Measurements from ENCODE around the gene UGT1A4.

The UGT1A4 gene

DNA sequence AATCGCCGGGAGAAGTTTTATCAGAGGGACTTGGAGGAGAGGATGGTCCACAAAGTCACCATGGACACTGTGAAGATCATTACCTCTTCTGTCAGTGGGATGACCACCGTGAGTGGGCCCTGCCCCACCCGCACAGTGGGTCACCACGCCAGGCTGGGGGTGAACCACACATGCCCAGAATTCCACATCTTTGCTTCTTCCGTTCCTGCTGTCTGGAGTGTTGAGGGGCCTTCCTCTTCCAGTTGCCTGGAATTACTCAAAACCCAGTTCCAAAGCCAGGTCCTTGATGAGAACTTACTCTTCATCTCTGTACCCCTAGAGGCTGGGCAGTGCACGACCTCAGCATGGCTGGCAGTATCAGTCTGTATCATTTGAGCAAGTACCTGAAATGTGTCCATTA, 81.7 kb downstream of the UGT1A4 start:
- Histone ChIP-seq H3K36me3 (ENCODE audit: control insufficient read depth, insufficient read depth, low read length) (no peaks in the 10 kb centered on the region), H3K4me3 (ENCODE audit: low read length) (no peak overlapping the region), H3K4me1 (ENCODE audit: control insufficient read depth, insufficient read depth, low read length) (no peaks in the 10 kb centered on the region), H3K27me3 (ENCODE audit: control insufficient read depth, insufficient read depth, low read length) (no peaks in the 10 kb centered on the region), H3K9ac (ENCODE audit: low read length) (no peak overlapping the region), H3K27ac (ENCODE audit: low read depth, low read length) (no peak overlapping the region)

DNA sequence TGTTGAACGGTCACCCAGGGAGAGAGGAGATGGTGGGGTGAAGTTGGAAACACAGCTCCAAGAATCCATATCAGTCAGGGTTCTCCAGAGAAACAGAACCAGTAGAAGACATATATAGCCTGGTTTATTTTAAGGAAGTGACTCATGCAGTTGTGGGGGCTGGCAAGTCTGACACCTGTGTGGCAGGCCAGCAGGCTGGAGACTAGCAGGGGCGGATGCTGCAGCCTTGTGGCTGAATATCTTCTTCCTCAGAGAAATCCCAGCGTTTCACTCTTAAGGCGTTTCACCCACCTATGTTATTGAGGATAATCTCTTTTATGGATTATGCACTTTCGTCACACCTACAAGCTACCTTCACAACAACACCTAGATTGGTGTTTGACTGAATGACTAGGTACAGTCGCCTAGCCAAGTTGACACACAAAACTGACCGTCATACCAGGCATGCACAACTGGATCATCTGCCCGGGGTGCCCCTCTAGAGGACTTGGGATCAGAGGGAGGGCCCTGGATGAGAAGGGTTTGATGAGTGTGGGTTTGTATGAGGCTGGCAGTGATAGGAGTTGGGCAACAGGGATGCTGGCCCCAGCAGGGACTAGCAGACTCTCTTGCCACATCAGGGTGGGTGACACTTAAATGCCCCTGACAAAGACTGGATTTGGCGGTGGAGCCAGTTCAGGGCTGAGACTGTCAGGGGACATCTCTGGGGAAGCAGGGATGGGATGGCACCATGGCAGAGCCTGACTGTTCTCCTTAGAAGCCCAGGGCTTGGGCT, 83.0 kb downstream of the UGT1A4 start:
- no peak overlapping the region for H3K9ac ChIP-seq (ENCODE audit: low read length)
- no peaks in the 10 kb centered on the region for H3K4me1 ChIP-seq (ENCODE audit: control insufficient read depth, insufficient read depth, low read length)
- H3K27ac ChIP-seq (ENCODE audit: low read depth, low read length), result no peak overlapping the region
- H3K4me3 ChIP-seq (ENCODE audit: low read length), result no peak overlapping the region
- H3K27me3 ChIP-seq (ENCODE audit: control insufficient read depth, insufficient read depth, low read length), result no peaks in the 10 kb centered on the region
- H3K36me3 ChIP-seq (ENCODE audit: control insufficient read depth, insufficient read depth, low read length), result no peaks in the 10 kb centered on the region

DNA sequence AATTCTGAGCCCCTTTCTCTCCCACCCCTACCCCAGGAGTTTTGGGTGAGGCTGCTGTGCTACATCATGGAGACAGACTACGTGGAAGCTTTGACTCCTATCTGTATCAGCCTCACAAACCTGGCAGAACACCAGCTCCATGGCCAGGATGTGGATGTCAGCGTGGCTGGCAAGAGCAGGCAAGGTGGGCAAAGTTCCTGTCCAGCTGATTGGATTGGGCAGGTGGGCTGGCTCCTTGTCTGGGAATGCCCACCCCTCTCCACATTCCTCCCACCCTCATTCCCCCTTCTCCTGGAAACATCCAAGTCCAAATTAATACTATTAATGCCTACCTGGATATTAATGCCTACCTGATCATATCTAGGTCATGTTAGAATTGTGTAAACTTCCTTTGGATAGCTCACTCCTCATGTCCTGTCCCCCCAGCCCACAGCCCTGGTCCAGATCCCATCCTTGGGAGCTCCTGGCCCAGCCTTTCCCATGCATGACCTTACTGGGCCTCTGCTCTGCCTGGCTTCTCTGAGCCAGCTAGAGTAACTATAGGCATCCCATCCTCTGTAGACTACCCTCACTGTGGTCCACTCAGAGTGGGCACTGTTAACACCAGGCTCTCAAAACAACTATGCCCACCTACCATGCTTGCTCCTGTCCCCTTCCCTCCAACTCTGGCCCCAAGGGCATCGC, 83.7 kb downstream of the UGT1A4 start:
- Histone ChIP-seq H3K9ac (ENCODE audit: low read length) (no peak overlapping the region), H3K27ac (ENCODE audit: low read depth, low read length) (no peak overlapping the region), H3K4me1 (ENCODE audit: control insufficient read depth, insufficient read depth, low read length) (no peaks in the 10 kb centered on the region), H3K27me3 (ENCODE audit: control insufficient read depth, insufficient read depth, low read length) (no peaks in the 10 kb centered on the region), H3K36me3 (ENCODE audit: control insufficient read depth, insufficient read depth, low read length) (no peaks in the 10 kb centered on the region), H3K4me3 (ENCODE audit: low read length) (no peak overlapping the region)

DNA sequence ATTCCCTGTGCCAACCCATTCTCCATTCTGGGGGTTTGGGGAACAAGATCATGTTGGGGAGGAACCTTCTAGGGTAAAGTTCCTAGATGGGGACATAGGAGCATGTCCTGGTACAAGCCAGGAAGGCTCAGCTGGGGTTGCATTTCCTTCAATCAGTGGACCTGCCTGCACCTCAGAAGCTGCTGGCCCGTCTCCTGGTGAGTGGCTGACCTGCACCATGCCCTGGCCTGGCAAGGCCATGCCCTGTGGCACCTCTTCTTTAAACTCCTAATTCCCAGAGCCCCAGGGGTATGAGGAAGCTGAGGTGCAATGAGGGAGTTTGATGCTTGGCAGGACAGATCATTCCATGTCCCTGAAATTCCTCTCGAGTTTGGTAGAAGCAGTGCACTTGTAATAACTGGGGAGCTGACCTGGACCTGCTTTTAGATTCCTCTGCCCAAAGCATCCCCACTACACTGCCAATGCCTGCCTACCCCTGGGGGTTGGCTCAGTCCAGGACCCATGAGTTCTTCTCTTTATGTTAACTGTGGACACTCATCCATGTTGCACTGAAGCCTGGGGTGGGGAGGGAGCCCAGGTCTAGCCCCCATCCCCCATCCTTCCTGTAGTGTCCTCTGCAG, 84.9 kb downstream of the UGT1A4 start:
- no peak overlapping the region for H3K27ac ChIP-seq (ENCODE audit: low read depth, low read length)

DNA sequence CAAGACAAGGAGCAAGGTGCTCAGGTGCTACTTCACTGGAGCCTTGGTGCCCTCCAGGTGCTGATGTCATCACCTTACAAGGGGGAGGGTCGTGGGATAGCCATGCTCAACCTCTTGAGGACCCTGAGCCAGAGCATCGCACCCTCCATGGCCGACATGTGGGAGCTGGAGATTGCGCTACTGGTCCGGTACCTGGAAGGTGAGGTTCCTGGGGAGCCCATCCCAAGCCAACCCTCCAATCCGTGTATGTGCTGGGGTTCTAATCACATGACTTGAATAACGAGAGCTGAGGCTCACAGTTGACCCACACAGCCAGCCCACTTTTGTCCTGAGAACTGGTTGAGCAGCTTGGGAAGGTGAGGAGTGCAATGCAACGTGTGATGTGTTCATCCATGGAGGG, 85.5 kb downstream of the UGT1A4 start:
- Histone ChIP-seq H3K27me3 (ENCODE audit: control insufficient read depth, insufficient read depth, low read length) (no peaks in the 10 kb centered on the region), H3K9ac (ENCODE audit: low read length) (no peak overlapping the region), H3K27ac (ENCODE audit: low read depth, low read length) (no peak overlapping the region), H3K4me1 (ENCODE audit: control insufficient read depth, insufficient read depth, low read length) (no peaks in the 10 kb centered on the region), H3K4me3 (ENCODE audit: low read length) (no peak overlapping the region), H3K36me3 (ENCODE audit: control insufficient read depth, insufficient read depth, low read length) (no peaks in the 10 kb centered on the region)

More for the DNA sequence above, 84.9 kb downstream of the UGT1A4 start:
- no peak overlapping the region for H3K9ac ChIP-seq (ENCODE audit: low read length)
- no peaks in the 10 kb centered on the region for H3K4me1 ChIP-seq (ENCODE audit: control insufficient read depth, insufficient read depth, low read length)
- H3K4me3 ChIP-seq (ENCODE audit: low read length), result no peak overlapping the region
- H3K27me3 ChIP-seq (ENCODE audit: control insufficient read depth, insufficient read depth, low read length), result no peaks in the 10 kb centered on the region
- H3K36me3 ChIP-seq (ENCODE audit: control insufficient read depth, insufficient read depth, low read length), result no peaks in the 10 kb centered on the region

DNA sequence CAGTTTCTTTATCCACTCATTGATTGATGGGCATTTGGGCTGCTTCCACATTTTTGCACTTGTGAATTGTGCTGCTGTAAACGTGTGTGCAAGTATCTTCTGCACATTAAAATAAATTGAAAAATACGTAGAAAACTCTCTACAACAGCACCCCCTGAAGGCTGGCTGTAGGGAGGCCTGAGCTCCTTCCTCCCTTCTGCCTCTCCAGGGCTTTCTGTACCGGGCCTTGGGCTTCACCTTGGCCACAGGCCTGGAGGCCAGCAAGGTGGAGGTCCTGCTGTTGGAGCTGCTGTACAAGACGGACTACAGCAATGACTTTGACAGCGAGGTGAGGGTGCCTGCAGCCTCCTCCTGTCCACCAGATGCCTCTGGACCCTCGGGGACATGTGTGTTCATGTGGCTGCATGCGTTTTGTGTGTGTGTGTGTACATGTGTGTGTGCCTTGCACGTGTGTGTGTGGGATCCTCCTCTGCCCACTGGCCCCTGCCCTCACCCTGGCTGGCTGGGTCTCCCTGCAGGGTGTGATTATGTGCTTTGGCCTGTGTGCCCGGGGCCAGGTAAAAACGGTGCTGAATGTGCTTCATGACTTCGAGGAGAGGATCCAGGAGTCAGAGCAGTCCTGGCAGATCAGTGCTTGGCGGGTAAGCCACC, 88.8 kb downstream of the UGT1A4 start:
- Histone ChIP-seq H3K4me3 (ENCODE audit: low read length) (no peak overlapping the region), H3K27me3 (ENCODE audit: control insufficient read depth, insufficient read depth, low read length) (no peaks in the 10 kb centered on the region), H3K36me3 (ENCODE audit: control insufficient read depth, insufficient read depth, low read length) (no peaks in the 10 kb centered on the region), H3K9ac (ENCODE audit: low read length) (no peak overlapping the region), H3K27ac (ENCODE audit: low read depth, low read length) (no peak overlapping the region), H3K4me1 (ENCODE audit: control insufficient read depth, insufficient read depth, low read length) (no peaks in the 10 kb centered on the region)

DNA sequence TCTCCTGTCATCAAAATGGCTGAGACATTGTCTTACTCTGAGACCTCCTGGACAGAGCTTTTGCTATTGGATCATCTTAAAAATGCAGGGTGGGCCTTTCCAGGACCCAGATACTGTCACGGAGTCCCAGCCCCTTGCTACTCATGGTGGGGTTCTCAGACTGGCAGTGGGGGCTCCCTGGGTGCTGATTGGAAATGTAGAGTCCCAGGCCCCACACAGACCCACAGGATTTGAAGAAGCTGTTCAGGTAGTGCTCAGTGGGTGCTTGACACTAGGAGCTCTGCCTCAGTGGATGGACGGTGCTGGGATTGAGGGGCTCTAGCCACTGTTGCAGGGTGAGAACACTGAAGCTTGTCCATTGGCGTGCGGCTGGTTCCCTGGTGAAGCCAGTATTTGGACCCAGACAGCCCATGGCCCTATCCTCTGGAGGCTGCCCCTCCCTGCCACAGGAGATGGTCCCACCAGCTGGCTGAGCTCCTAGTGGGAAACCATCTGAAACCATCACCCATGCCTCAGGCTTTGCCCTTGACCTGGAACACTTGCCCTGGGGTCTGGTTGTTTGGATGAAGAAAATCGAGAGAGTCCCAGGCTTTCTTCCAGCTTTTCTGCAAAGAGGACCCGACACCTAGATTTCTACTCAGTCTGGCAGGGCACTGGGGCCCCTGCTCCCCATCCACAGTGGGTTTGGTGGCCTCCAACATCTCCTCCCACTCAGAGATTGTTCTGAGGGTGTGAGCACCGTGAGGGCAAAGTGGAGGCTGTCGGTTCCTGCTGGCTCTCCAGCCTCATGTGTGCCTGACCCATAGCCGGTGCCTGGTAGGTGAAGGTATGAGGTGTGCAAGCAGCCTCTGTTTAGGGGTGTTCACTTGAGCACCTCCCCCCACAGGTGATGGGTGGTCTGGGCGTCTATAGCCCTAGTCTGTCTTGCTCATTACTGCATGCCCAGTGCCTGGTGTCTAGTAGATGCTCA, 89.7 kb downstream of the UGT1A4 start:
- H3K27me3 ChIP-seq (ENCODE audit: control insufficient read depth, insufficient read depth, low read length), result no peaks in the 10 kb centered on the region
- H3K36me3 ChIP-seq (ENCODE audit: control insufficient read depth, insufficient read depth, low read length), result no peaks in the 10 kb centered on the region
- H3K4me1 ChIP-seq (ENCODE audit: control insufficient read depth, insufficient read depth, low read length), result no peaks in the 10 kb centered on the region
- H3K9ac ChIP-seq (ENCODE audit: low read length), result no peak overlapping the region
- no peak overlapping the region for H3K27ac ChIP-seq (ENCODE audit: low read depth, low read length)
- H3K4me3 ChIP-seq (ENCODE audit: low read length), result no peak overlapping the region

DNA sequence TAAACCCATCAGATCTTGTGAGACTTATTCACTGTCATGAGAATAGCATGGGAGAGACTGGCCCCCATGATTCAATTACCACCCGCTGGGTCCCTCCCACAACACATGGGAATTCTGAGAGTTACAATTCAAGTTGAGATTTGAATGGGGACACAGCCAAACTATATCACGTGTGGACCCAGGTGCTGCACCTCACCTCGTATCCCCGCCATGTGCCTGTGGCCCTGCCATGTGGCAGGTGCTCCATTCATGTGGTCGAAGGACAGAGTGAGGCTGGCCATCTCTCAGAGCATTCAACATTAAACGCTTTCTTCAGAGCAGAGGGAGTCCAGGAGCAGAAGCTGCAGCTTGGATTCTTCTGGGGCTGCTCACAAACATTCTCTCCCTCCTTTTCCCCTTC, 91.8 kb downstream of the UGT1A4 start:
- H3K4me3 ChIP-seq (ENCODE audit: low read length), result no peak overlapping the region
- no peaks in the 10 kb centered on the region for H3K4me1 ChIP-seq (ENCODE audit: control insufficient read depth, insufficient read depth, low read length)
- no peak overlapping the region for H3K27ac ChIP-seq (ENCODE audit: low read depth, low read length)
- H3K27me3 ChIP-seq (ENCODE audit: control insufficient read depth, insufficient read depth, low read length), result no peaks in the 10 kb centered on the region
- H3K36me3 ChIP-seq (ENCODE audit: control insufficient read depth, insufficient read depth, low read length), result no peaks in the 10 kb centered on the region
- no peak overlapping the region for H3K9ac ChIP-seq (ENCODE audit: low read length)

DNA sequence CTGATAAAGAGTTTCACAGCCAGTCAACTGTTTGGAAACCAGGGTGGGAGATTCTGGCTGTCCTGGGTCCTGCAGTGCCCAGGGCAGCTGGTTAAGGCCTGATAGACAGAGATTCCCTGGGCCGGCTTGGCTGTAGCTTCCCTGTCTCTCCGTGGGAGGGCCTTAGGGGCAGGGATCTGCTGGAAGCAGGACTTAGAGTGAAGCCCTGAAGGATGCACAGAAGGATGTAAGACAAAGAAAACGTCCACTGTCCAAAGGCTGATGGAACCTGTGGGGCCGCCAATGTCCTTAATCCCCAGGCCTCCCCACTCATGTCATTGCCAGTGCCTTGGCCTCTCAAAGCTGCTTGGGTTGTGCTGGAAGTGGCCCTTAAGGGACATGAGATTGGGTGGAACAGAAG, 92.6 kb downstream of the UGT1A4 start:
- H3K4me3 ChIP-seq (ENCODE audit: low read length), result no peak overlapping the region
- no peaks in the 10 kb centered on the region for H3K36me3 ChIP-seq (ENCODE audit: control insufficient read depth, insufficient read depth, low read length)
- H3K4me1 ChIP-seq (ENCODE audit: control insufficient read depth, insufficient read depth, low read length), result no peaks in the 10 kb centered on the region
- no peaks in the 10 kb centered on the region for H3K27me3 ChIP-seq (ENCODE audit: control insufficient read depth, insufficient read depth, low read length)
- H3K9ac ChIP-seq (ENCODE audit: low read length), result no peak overlapping the region
- H3K27ac ChIP-seq (ENCODE audit: low read depth, low read length), result no peak overlapping the region

DNA sequence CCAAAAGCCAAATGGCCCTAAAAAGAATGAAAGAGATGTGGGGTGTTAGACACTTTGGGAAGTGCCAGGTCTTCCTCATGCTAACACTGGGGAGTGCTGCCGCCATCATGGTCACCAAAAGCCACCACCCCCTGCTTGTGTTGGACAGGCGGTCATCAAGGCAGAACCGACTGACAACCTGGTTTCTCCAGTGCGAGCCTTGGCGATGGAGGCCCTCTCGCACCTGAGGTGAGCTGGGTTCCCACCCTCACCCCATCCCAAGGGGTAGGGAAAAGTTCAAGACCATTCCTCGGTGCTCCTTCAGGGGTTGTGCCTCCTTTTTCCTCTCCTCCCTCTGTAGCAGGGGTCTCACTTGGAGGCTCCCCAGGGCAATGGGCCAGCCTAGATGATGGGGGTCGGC, 93.2 kb downstream of the UGT1A4 start:
- no peak overlapping the region for H3K9ac ChIP-seq (ENCODE audit: low read length)
- H3K4me3 ChIP-seq (ENCODE audit: low read length), result no peak overlapping the region
- no peak overlapping the region for H3K27ac ChIP-seq (ENCODE audit: low read depth, low read length)
- H3K36me3 ChIP-seq (ENCODE audit: control insufficient read depth, insufficient read depth, low read length), result no peaks in the 10 kb centered on the region
- H3K4me1 ChIP-seq (ENCODE audit: control insufficient read depth, insufficient read depth, low read length), result no peaks in the 10 kb centered on the region
- H3K27me3 ChIP-seq (ENCODE audit: control insufficient read depth, insufficient read depth, low read length), result no peaks in the 10 kb centered on the region

DNA sequence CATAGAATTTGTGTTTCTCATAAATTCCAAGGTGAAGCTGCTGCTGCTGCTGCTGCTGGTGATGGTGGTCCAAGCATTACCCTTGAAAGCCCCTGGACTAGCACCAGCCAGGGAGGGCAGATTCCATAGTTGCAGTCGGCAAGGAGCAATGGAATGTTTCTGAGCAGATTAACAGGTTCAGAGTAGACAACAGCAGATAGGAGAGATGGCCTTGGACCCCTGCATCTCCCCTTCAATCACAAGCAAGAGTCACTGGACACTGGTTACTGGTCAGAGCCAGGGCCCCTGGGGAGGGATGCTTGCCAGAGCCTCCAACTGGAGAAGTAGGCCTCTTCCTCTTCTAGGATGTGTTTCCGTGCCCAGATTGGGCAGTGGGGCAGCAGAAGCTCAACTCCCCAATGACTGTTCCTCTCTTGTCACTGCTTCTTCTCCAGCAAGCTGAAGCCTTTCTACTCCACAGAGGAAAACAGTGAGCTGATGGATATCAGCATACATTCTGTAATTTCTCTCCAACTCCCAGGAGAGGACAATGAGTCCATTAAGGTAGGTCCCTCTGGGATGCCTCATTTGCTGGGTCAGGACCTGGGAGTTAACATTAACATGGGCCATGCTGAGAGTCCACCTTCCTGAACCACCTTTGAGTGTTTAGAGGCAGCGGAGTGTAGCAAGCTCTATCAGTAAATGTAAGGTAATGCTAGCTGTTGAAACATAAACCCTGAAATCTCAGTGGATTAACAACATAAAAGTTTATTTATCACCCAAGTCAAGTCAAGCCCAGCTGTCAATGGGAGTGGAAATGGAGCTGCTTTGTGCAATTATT, 94.9 kb downstream of the UGT1A4 start:
- no peaks in the 10 kb centered on the region for H3K36me3 ChIP-seq (ENCODE audit: control insufficient read depth, insufficient read depth, low read length)
- H3K9ac ChIP-seq (ENCODE audit: low read length), result no peak overlapping the region
- H3K27me3 ChIP-seq (ENCODE audit: control insufficient read depth, insufficient read depth, low read length), result no peaks in the 10 kb centered on the region
- no peak overlapping the region for H3K4me3 ChIP-seq (ENCODE audit: low read length)
- H3K27ac ChIP-seq (ENCODE audit: low read depth, low read length), result no peak overlapping the region
- no peaks in the 10 kb centered on the region for H3K4me1 ChIP-seq (ENCODE audit: control insufficient read depth, insufficient read depth, low read length)

All from rectal smooth muscle tissue (tissue), 1 donor.